Erythroblast (primary cell): ENCODE measurements around the gene CDK12.

Source experiments
- GATA1 ChIP-seq: IDR thresholded peaks from 2 replicates; pipeline ENCODE4 v1.6.1; 2011; ENCODE audit warnings: low read depth, mild to moderate bottlenecking, control low read depth, low read length, moderate library complexity
- POLR2A ChIP-seq: IDR thresholded peaks from 2 replicates; pipeline ENCODE4 v1.6.1; 2011; ENCODE audit warnings: mild to moderate bottlenecking, low read length

DNA sequence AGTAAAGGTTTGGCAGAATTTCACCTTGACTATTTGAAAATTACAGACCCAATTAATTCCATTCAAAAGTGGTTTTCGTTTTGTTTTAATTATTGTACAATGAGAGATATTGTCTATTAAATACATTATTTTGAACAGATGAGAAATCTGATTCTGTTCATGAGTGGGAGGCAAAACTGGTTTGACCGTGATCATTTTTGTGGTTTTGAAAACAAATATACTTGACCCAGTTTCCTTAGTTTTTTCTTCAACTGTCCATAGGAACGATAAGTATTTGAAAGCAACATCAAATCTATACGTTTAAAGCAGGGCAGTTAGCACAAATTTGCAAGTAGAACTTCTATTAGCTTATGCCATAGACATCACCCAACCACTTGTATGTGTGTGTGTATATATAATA lies 72.6 kb downstream of the CDK12 start:
- TF ChIP-seq POLR2A (no peak), GATA1 (no peak)
